K562 (cell line): ENCODE results near the gene SPRR1A.

Experiments
- ARID3A ChIP-seq: IDR thresholded peaks from 2 replicates; pipeline ENCODE4 v1.6.1; 2012; ENCODE audit warnings: low read depth, low read length, improper control_type of control experiment, borderline replicate concordance
- E2F6 ChIP-seq, 2 experiments: IDR thresholded peaks; 2 replicates each; pipeline ENCODE4 v1.6.1; 2011; ENCODE audit warnings: borderline replicate concordance in 1 of 2, control low read depth in 1 of 2, low read depth in 1 of 2, low read length in 1 of 2, mild to moderate bottlenecking in 1 of 2, mixed read lengths in 1 of 2, moderate library complexity in 1 of 2; ENCODE audit not compliant: insufficient read depth in 1 of 2, insufficient read length in 1 of 2, poor library complexity in 1 of 2, severe bottlenecking in 1 of 2; ENCODE audit errors: extremely low read depth in 1 of 2
- FOSL1 ChIP-seq: fragments of 200-800 bp; sonication (Bioruptor generic); conservative IDR thresholded peaks from 2 replicates; pipeline ENCODE4 v1.6.1; 2016; ENCODE audit warnings: missing genetic modification characterization, missing compliant biosample characterization
- MAX ChIP-seq: sonication (generic); formaldehyde crosslinking; IDR thresholded peaks from 2 replicates; pipeline ENCODE4 v1.9.0; 2022; ENCODE audit warnings: mild to moderate bottlenecking, missing genetic modification reagents

GRCh38 chr1:152940614-152941013, 43.3 kb upstream of the SPRR1A start:
- TF ChIP-seq ARID3A (no peak), FOSL1 (no peak), MAX (CRISPR knock-in tag) (no peak), E2F6 (IDR thresholded peaks at IDR 0.05; ENCODE audit: borderline replicate concordance in 1 of 2, extremely low read depth in 1 of 2, insufficient read depth in 1 of 2, insufficient read length in 1 of 2, low read depth in 1 of 2, low read length in 1 of 2, poor library complexity in 1 of 2, severe bottlenecking in 1 of 2) (no peak)
